Nephron progenitor cell (in vitro differentiated cells): ENCODE data around the gene NLGN3.

Experiments used
- DNase-seq: peaks from one replicate; pipeline ENCODE4 v3.0.0; 2021
- H3K27ac Mint-ChIP-seq: 2 replicates; pipeline ENCODE4 v1.8.0; 2021; ENCODE audit warnings: mild to moderate bottlenecking, moderate library complexity, mixed read lengths
- H3K27me3 Mint-ChIP-seq: 2 replicates; pipeline ENCODE4 v1.8.0; 2021; ENCODE audit warnings: mild to moderate bottlenecking, low read depth, mixed read lengths; ENCODE audit not compliant: poor library complexity
- H3K36me3 Mint-ChIP-seq: 2 replicates; pipeline ENCODE4 v1.8.0; 2021; ENCODE audit warnings: low read depth, mixed read lengths
- H3K4me1 Mint-ChIP-seq: 2 replicates; pipeline ENCODE4 v1.8.0; 2021; ENCODE audit warnings: mixed read lengths
- H3K4me3 Mint-ChIP-seq: 2 replicates; pipeline ENCODE4 v1.8.0; 2021; ENCODE audit warnings: mild to moderate bottlenecking, moderate library complexity, mixed read lengths
- H3K9me3 Mint-ChIP-seq: 2 replicates; pipeline ENCODE4 v1.8.0; 2021; ENCODE audit warnings: mild to moderate bottlenecking, moderate library complexity, mixed read lengths
- CTCF ChIP-seq: fragments of 200-600 bp; sonication (generic); IDR thresholded peaks from 2 replicates; pipeline ENCODE4 v1.5.0; 2021; ENCODE audit warnings: antibody characterized with exemption

Gene NLGN3

GRCh38 chrX:71182871-71183270, 38.2 kb downstream of the NLGN3 start:
- H3K27ac Mint-ChIP-seq: peak overlapping the region; percentile 100
- peak overlapping the region; percentile 84 for H3K4me3 Mint-ChIP-seq
- DNase-seq: no peak
- no peaks in the 10 kb centered on the region for H3K36me3 Mint-ChIP-seq
- peaks cover 57% of the 10 kb centered on the region for H3K9me3 Mint-ChIP-seq
- H3K4me1 Mint-ChIP-seq: peaks cover 48% of the 10 kb centered on the region
- H3K27me3 Mint-ChIP-seq: peaks cover 4% of the 10 kb centered on the region
- no peak for TF ChIP-seq CTCF

GRCh38 chrX:71183341-71183740, 38.7 kb downstream of the NLGN3 start:
- peak; percentile 12 for DNase-seq
- no peak for TF ChIP-seq CTCF
- Mint-ChIP-seq H3K27ac (peak overlapping the region; percentile 90), H3K27me3 (peaks cover 4% of the 10 kb centered on the region), H3K36me3 (no peaks in the 10 kb centered on the region), H3K4me1 (peaks cover 43% of the 10 kb centered on the region), H3K4me3 (no peak overlapping the region), H3K9me3 (peaks cover 52% of the 10 kb centered on the region)

- no peak for TF ChIP-seq CTCF
- Mint-ChIP-seq H3K9me3 (peaks cover 50% of the 10 kb centered on the region), H3K27me3 (peaks cover 4% of the 10 kb centered on the region), H3K36me3 (no peaks in the 10 kb centered on the region), H3K27ac (peak overlapping the region; percentile 90), H3K4me1 (peaks cover 40% of the 10 kb centered on the region), H3K4me3 (no peak overlapping the region)
- DNase-seq: no peak
These were observed 39.5 kb downstream of the NLGN3 start for GRCh38 chrX:71184092-71184491.

- H3K4me3 Mint-ChIP-seq: no peak overlapping the region
- no peak for TF ChIP-seq CTCF
- H3K36me3 Mint-ChIP-seq: no peaks in the 10 kb centered on the region
- peaks cover 36% of the 10 kb centered on the region for H3K4me1 Mint-ChIP-seq
- H3K27me3 Mint-ChIP-seq: peaks cover 4% of the 10 kb centered on the region
- no peak for DNase-seq
- peaks cover 44% of the 10 kb centered on the region for H3K9me3 Mint-ChIP-seq
- no peak overlapping the region for H3K27ac Mint-ChIP-seq
These were observed 40.3 kb downstream of the NLGN3 start for GRCh38 chrX:71184803-71185495.

- peaks cover 39% of the 10 kb centered on the region for H3K9me3 Mint-ChIP-seq
- no peak overlapping the region for H3K4me3 Mint-ChIP-seq
- DNase-seq: no peak
- H3K27me3 Mint-ChIP-seq: peaks cover 6% of the 10 kb centered on the region
- H3K27ac Mint-ChIP-seq: no peak overlapping the region
- no peaks in the 10 kb centered on the region for H3K36me3 Mint-ChIP-seq
- no peak for TF ChIP-seq CTCF
- peaks cover 5% of the 10 kb centered on the region for H3K4me1 Mint-ChIP-seq
These were observed 46.6 kb downstream of the NLGN3 start for GRCh38 chrX:71191248-71191647.

GRCh38 chrX:71195964-71196649, 51.5 kb downstream of the NLGN3 start:
- DNase-seq: no peak
- no peak overlapping the region for H3K4me3 Mint-ChIP-seq
- peaks cover 48% of the 10 kb centered on the region for H3K9me3 Mint-ChIP-seq
- H3K27ac Mint-ChIP-seq: no peak overlapping the region
- peaks cover 2% of the 10 kb centered on the region for H3K27me3 Mint-ChIP-seq
- no peaks in the 10 kb centered on the region for H3K36me3 Mint-ChIP-seq
- TF ChIP-seq CTCF: no peak
- peaks cover 27% of the 10 kb centered on the region for H3K4me1 Mint-ChIP-seq
